HepG2 (cell line): ENCODE results near the gene TMEM239. TPM values are rescaled to one million over a fixed set of nuclear protein-coding genes. Genes with fewer than 3 reads are reported as not detected.

ENCODE experiments used
- ATAC-seq: fragments of 200-7000 bp; cut with Tn5 transposase; 3 replicates; pipeline ENCODE4 v1.9.1; 2020; ENCODE audit warnings: mild to moderate bottlenecking, moderate library complexity
- BruUV-seq: library from RNA; stranded (reverse); fragments of 400-500 nt; replicated peaks from 2 replicates; lab custom pipeline; 2021; lab: Mats Ljungman, UMichigan
- CTCF ChIA-PET: fragments of 300-600 bp; formaldehyde crosslinking; extraction: SDS; loops from one replicate; lab custom pipeline; 2021; ENCODE audit warnings: low total read pairs, inconsistent platforms, low intra/inter-chr PET ratio; lab: Yijun Ruan, JAX
- POLR2A ChIA-PET: fragments of 350-600 bp; sonication (Branson Sonifier 250); formaldehyde crosslinking; loops from one replicate; lab custom pipeline; 2020; ENCODE audit warnings: antibody characterized with exemption, inconsistent platforms; lab: Yijun Ruan, JAX
- DNase-seq: peaks from one replicate; pipeline ENCODE4 v3.0.0-alpha.2; 2015; ENCODE audit warnings: low spot score
- FAIRE-seq: peaks from 3 replicates; lab custom pipeline; 2011; peaks lifted over from hg19 to GRCh38; lab: Jason Lieb, UNC
- H2AFZ ChIP-seq: one replicate; pipeline ENCODE4 v1.6.1; 2011; ENCODE audit warnings: low read length, inconsistent platforms
- H3K27ac ChIP-seq: fragments of 300-600 bp; 3 replicates; pipeline ENCODE4 v1.8.0; 2011; ENCODE audit warnings: mixed run types, mild to moderate bottlenecking, mixed read lengths, low read length, inconsistent platforms; ENCODE audit not compliant: insufficient read depth; ENCODE audit errors: extremely low read length
- H3K27me3 ChIP-seq, 2 experiments: fragments of 200-600 bp in 1 of 2; 2 replicates in 1 of 2; 3 replicates in 1 of 2; pipeline versions ENCODE4 v1.6.0 to v1.8.0; 2011; ENCODE audit warnings: low read length in 2 of 2, mild to moderate bottlenecking in 2 of 2, moderate library complexity in 2 of 2, inconsistent platforms in 1 of 2; ENCODE audit not compliant: insufficient read depth in 2 of 2, control insufficient read depth in 1 of 2
- H3K36me3 ChIP-seq, 2 experiments: fragments of 200-600 bp in 1 of 2; replicated peaks in 1 of 2; 2 replicates in 1 of 2; 3 replicates in 1 of 2; pipeline versions ENCODE4 v1.5.1 to v1.8.0; 2011; ENCODE audit warnings: low read length in 2 of 2, inconsistent platforms in 1 of 2; ENCODE audit not compliant: insufficient read depth in 2 of 2, control insufficient read depth in 1 of 2
- H3K4me1 ChIP-seq: 2 replicates; pipeline ENCODE4 v1.5.1; 2012; ENCODE audit warnings: low read length, inconsistent platforms; ENCODE audit not compliant: insufficient read depth
- H3K4me2 ChIP-seq: 2 replicates; pipeline ENCODE4 v1.6.0; 2011; ENCODE audit warnings: low read depth, low read length, inconsistent platforms
- H3K4me3 ChIP-seq, 3 experiments: fragments of 200-600 bp in 1 of 3; sonication (generic), shearing (Covaris generic) in 1 of 3; replicated peaks in 1 of 3; 2 replicates each; pipeline ENCODE4 v1.5.1; 2011 to 2016; ENCODE audit warnings: low read length in 3 of 3, inconsistent platforms in 2 of 3, low read depth in 2 of 3, mild to moderate bottlenecking in 2 of 3, control low read depth in 1 of 3, mixed read lengths in 1 of 3; ENCODE audit not compliant: insufficient read depth in 1 of 3
- H3K79me2 ChIP-seq: one replicate; pipeline ENCODE4 v1.6.1; 2011; ENCODE audit warnings: low read length, inconsistent platforms; ENCODE audit not compliant: insufficient read depth
- H3K9ac ChIP-seq: 2 replicates; pipeline ENCODE4 v1.6.0; 2011; ENCODE audit warnings: mild to moderate bottlenecking, low read depth, low read length, inconsistent platforms; ENCODE audit not compliant: insufficient read depth
- H3K9me3 ChIP-seq: 2 replicates; pipeline ENCODE4 v1.5.1; 2012; ENCODE audit warnings: mild to moderate bottlenecking, low read length
- H4K20me1 ChIP-seq: 2 replicates; pipeline ENCODE4 v1.6.0; 2011; ENCODE audit warnings: inconsistent platforms, mild to moderate bottlenecking, low read length, moderate library complexity; ENCODE audit not compliant: insufficient read depth
- ARNT2 ChIP-seq: sonication (generic); formaldehyde crosslinking; IDR thresholded peaks from 2 replicates; pipeline ENCODE4 v1.8.0; 2022; ENCODE audit warnings: mild to moderate bottlenecking, low read depth, missing genetic modification reagents, moderate library complexity
- ATF7 ChIP-seq, 2 experiments: fragments of 450-650 bp in 1 of 2; sonication (generic) in 1 of 2; formaldehyde crosslinking in 1 of 2; IDR thresholded peaks; 2 replicates each; pipeline versions ENCODE4 v1.4.0 to v1.6.1; 2016 to 2020; ENCODE audit warnings: antibody characterized with exemption in 1 of 2, mild to moderate bottlenecking in 1 of 2, missing genetic modification reagents in 1 of 2
- CBFB ChIP-seq: sonication (generic); formaldehyde crosslinking; IDR thresholded peaks from 2 replicates; pipeline ENCODE4 v1.4.0; 2020; ENCODE audit warnings: missing genetic modification reagents
- DR1 ChIP-seq: sonication (generic); formaldehyde crosslinking; IDR thresholded peaks from 2 replicates; pipeline ENCODE4 v1.8.0; 2021; ENCODE audit warnings: mild to moderate bottlenecking, missing genetic modification reagents, inconsistent platforms
- FOXK1 ChIP-seq: sonication (generic); formaldehyde crosslinking; IDR thresholded peaks from 2 replicates; pipeline ENCODE4 v1.4.0; 2020; ENCODE audit warnings: low read depth, missing genetic modification reagents, borderline replicate concordance
- GTF2F1 ChIP-seq: fragments of 150-350 bp; IDR thresholded peaks from 2 replicates; pipeline ENCODE4 v1.6.1; 2014; ENCODE audit warnings: low read length
- HNRNPK ChIP-seq: fragments of 200-400 bp; formaldehyde crosslinking; IDR thresholded peaks from 2 replicates; pipeline ENCODE4 v1.6.1; 2018; ENCODE audit warnings: low read length, low read depth, moderate library complexity, mild to moderate bottlenecking; ENCODE audit not compliant: poor library complexity, severe bottlenecking
- HOXA5 ChIP-seq: sonication (generic); formaldehyde crosslinking; IDR thresholded peaks from 2 replicates; pipeline ENCODE4 v1.4.0; 2020; ENCODE audit warnings: missing genetic modification reagents
- PHF5A ChIP-seq: IDR thresholded peaks from one replicate; pipeline ENCODE4 v1.6.1; 2018; ENCODE audit warnings: low read depth, missing genetic modification reagents; ENCODE audit not compliant: unreplicated experiment
- POLR2G ChIP-seq: fragments of 200-400 bp; formaldehyde crosslinking; IDR thresholded peaks from 2 replicates; pipeline ENCODE4 v1.6.1; 2018; ENCODE audit warnings: mild to moderate bottlenecking, low read depth, low read length, moderate library complexity
- RARA ChIP-seq: IDR thresholded peaks from 2 replicates; pipeline ENCODE4 v1.6.1; 2016; ENCODE audit warnings: missing genetic modification reagents, missing compliant biosample characterization
- RBFOX2 ChIP-seq: fragments of 200-400 bp; formaldehyde crosslinking; IDR thresholded peaks from 2 replicates; pipeline ENCODE4 v1.6.1; 2017; ENCODE audit warnings: low read depth, mild to moderate bottlenecking, low read length
- RBM22 ChIP-seq: fragments of 200-400 bp; formaldehyde crosslinking; optimal IDR thresholded peaks from 2 replicates; pipeline ENCODE3; 2017; ENCODE audit warnings: mild to moderate bottlenecking, low read length, moderate library complexity
- REPIN1 ChIP-seq: sonication (generic); formaldehyde crosslinking; IDR thresholded peaks from 2 replicates; pipeline ENCODE4 v1.8.0; 2022; ENCODE audit warnings: missing genetic modification reagents, low read depth, mild to moderate bottlenecking, borderline replicate concordance
- SIN3B ChIP-seq: fragments of 150-350 bp; IDR thresholded peaks from 2 replicates; pipeline ENCODE4 v1.6.1; 2014; ENCODE audit warnings: low read length
- SP2 ChIP-seq: sonication (generic); formaldehyde crosslinking; IDR thresholded peaks from 2 replicates; pipeline ENCODE4 v1.5.1; 2020; ENCODE audit warnings: mild to moderate bottlenecking, missing genetic modification reagents
- TBL1XR1 ChIP-seq: fragments of 150-350 bp; IDR thresholded peaks from 2 replicates; pipeline ENCODE4 v1.6.1; 2014; ENCODE audit warnings: borderline replicate concordance, low read length; ENCODE audit not compliant: partially characterized antibody
- ZFY ChIP-seq: sonication (generic); formaldehyde crosslinking; IDR thresholded peaks from 2 replicates; pipeline ENCODE4 v1.4.0; 2020; ENCODE audit warnings: missing genetic modification reagents
- ZNF430 ChIP-seq: sonication (generic); formaldehyde crosslinking; IDR thresholded peaks from 2 replicates; pipeline ENCODE4 v1.9.0; 2021; ENCODE audit warnings: mild to moderate bottlenecking, missing genetic modification reagents
- ZNF468 ChIP-seq: sonication (generic); formaldehyde crosslinking; IDR thresholded peaks from 2 replicates; pipeline ENCODE4 v1.8.0; 2022; ENCODE audit warnings: mild to moderate bottlenecking, moderate library complexity, missing genetic modification reagents
- ZNF782 ChIP-seq: sonication (generic); formaldehyde crosslinking; IDR thresholded peaks from 2 replicates; pipeline ENCODE4 v1.4.0; 2020; ENCODE audit warnings: missing genetic modification reagents, mild to moderate bottlenecking, borderline replicate concordance
- ZNF790 ChIP-seq: sonication (generic); formaldehyde crosslinking; IDR thresholded peaks from 2 replicates; pipeline ENCODE4 v1.8.0; 2022; ENCODE audit warnings: missing genetic modification reagents, mild to moderate bottlenecking, borderline replicate concordance
- ZNF879 ChIP-seq: sonication (generic); formaldehyde crosslinking; IDR thresholded peaks from 2 replicates; pipeline ENCODE4 v1.8.1; 2023; ENCODE audit warnings: missing genetic modification reagents
- ZZZ3 ChIP-seq: sonication (generic); formaldehyde crosslinking; IDR thresholded peaks from 2 replicates; pipeline ENCODE4 v1.4.0; 2020; ENCODE audit warnings: missing genetic modification reagents, mild to moderate bottlenecking, borderline replicate concordance
- WGBS: methylation state at CpG from one replicate; pipeline ENCODE4 v1.1.6; 2017; ENCODE audit warnings: low lambda C conversion rate; 5-methylcytosine and 5-hydroxymethylcytosine counted together
- in situ Hi-C: cut with HindIII; loops from 2 replicates; pipeline ENCODE4 v1.10.0; 2017; ENCODE audit warnings: low pct_unique_long_range_greater_than_20kb; ENCODE audit not compliant: extremely low pct_ligation_motif_present
- intact Hi-C: fragments of 100-400 bp; cut with micrococcal nuclease; formaldehyde crosslinking; loops from one replicate; pipeline ENCODE4 v1.10.0; 2022; ENCODE audit not compliant: unreplicated experiment
- polyA plus RNA-seq, 8 experiments: library from polyadenylated mRNA; depleted of rRNA in 3 of 8; stranded (reverse) in 7 of 8; unstranded in 1 of 8; fragments of >200 nt; fragmentation: Illumina TruSeq in 4 of 8; extraction: Trizol in 4 of 8; gene quantifications; 2 replicates each; pipeline versions ENCODE4 v1.2.1 to v1.2.3, GENCODE V29; 2011 to 2016; ENCODE audit warnings: low read depth in 4 of 8, missing spikeins in 1 of 8, mixed read lengths in 1 of 8; ENCODE audit not compliant: insufficient read depth in 1 of 8
- total RNA-seq, 5 experiments: library from RNA; depleted of rRNA; stranded (reverse); fragments of >200 nt; fragmentation: Illumina TruSeq; extraction: Trizol; gene quantifications; 2 replicates each; pipeline ENCODE4 v1.2.3, GENCODE V29; 2016; ENCODE audit warnings: low read depth in 1 of 5
- TF ChIP-seq, protein P1 (sequence below): IDR thresholded peaks from 2 replicates; pipeline ENCODE4 v1.6.1; 2016; ENCODE audit warnings: mild to moderate bottlenecking, missing biosample characterization, missing genetic modification reagents
- TF ChIP-seq, protein P2 (sequence below): sonication (generic); formaldehyde crosslinking; conservative IDR thresholded peaks from 2 replicates; pipeline ENCODE4 v1.4.0; 2020; ENCODE audit warnings: missing genetic modification reagents

TMEM239 gene
- total and polyA plus RNA-seq, 2 of the 13 experiments (the other 11 are each of a cell fraction or from before 2014, with no cell fraction given) = not detected

DNA sequence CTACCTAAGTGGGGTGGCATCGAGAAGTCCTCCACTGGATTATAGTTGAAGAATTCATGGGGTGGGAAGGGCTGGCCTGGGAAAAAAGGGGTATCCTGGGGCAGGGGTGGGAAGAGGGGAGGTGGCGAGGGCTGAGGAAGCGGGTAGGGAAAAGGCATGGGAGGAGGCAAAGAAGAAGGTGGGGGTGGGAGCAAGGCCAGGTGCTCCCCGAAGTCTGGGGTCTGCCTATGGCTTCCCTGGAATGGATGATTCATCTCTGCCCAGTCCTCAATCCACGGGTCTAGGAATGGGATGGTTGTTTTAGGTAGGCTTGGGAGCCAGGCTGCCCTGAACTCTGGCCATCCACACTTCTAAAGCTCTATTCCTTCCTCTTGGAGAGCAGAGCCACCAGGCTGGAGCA is 19.9 kb downstream of the TMEM239 start:
- Histone ChIP-seq H3K27ac (no peak overlapping the region), H2AFZ (no peak overlapping the region), H3K79me2 (peaks cover 8% of the 10 kb centered on the region), H3K9ac (no peak overlapping the region), H3K27me3 (no peaks in the 10 kb centered on the region; a peak in 1 of 5 replicates), H3K36me3 (peaks cover 4 to 11% of the 10 kb centered on the region in 2 experiments; a peak in 3 of 5 replicates), H3K9me3 (no peaks in the 10 kb centered on the region), H4K20me1 (no peaks in the 10 kb centered on the region), H3K4me3 (no peak overlapping the region), H3K4me2 (no peak overlapping the region), H3K4me1 (peaks cover 31% of the 10 kb centered on the region)
- no peak for DNase-seq
- no peak for TF ChIP-seq ZNF468
- TF ChIP-seq ATF7 (IDR thresholded peaks at IDR 0.05) = no peak
- no peak for TF ChIP-seq ATF7 (CRISPR knock-in tag; IDR thresholded peaks at IDR 0.05)
- TF ChIP-seq TBL1XR1 = no peak
- no peak for TF ChIP-seq SIN3B
- TF ChIP-seq ZNF790 (CRISPR knock-in tag) = no peak
- TF ChIP-seq RBFOX2 = peak; percentile 43; the same call in 1 of the 2 replicates
- no peak for TF ChIP-seq ZNF782
- TF ChIP-seq PHF5A (CRISPR knock-in tag) = no peak
- TF ChIP-seq ZZZ3 (CRISPR knock-in tag) = no peak
- TF ChIP-seq, protein P1, sequence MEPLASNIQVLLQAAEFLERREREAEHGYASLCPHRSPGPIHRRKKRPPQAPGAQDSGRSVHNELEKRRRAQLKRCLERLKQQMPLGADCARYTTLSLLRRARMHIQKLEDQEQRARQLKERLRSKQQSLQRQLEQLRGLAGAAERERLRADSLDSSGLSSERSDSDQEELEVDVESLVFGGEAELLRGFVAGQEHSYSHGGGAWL (CRISPR knock-in tag) = no peak
- no peak for TF ChIP-seq REPIN1 (CRISPR knock-in tag)
- TF ChIP-seq ARNT2 (CRISPR knock-in tag) = no peak
- no peak for TF ChIP-seq RBM22
- no peak for TF ChIP-seq ZNF430
- TF ChIP-seq ZNF879 (CRISPR knock-in tag) = no peak
- TF ChIP-seq, protein P2, sequence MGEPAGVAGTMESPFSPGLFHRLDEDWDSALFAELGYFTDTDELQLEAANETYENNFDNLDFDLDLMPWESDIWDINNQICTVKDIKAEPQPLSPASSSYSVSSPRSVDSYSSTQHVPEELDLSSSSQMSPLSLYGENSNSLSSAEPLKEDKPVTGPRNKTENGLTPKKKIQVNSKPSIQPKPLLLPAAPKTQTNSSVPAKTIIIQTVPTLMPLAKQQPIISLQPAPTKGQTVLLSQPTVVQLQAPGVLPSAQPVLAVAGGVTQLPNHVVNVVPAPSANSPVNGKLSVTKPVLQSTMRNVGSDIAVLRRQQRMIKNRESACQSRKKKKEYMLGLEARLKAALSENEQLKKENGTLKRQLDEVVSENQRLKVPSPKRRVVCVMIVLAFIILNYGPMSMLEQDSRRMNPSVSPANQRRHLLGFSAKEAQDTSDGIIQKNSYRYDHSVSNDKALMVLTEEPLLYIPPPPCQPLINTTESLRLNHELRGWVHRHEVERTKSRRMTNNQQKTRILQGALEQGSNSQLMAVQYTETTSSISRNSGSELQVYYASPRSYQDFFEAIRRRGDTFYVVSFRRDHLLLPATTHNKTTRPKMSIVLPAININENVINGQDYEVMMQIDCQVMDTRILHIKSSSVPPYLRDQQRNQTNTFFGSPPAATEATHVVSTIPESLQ (CRISPR knock-in tag) = no peak
- TF ChIP-seq CBFB (CRISPR knock-in tag) = no peak
- 0 out of 2 replicates have a peak, but pooled peaks have one; percentile 5 for TF ChIP-seq POLR2G
- no peak for TF ChIP-seq FOXK1 (CRISPR knock-in tag)
- TF ChIP-seq HNRNPK = peak; percentile 79
- no peak for TF ChIP-seq DR1 (CRISPR knock-in tag)
- TF ChIP-seq HOXA5 (CRISPR knock-in tag) = no peak
- TF ChIP-seq SP2 (CRISPR knock-in tag) = no peak
- TF ChIP-seq GTF2F1 = no peak
- TF ChIP-seq RARA (CRISPR knock-in tag) = no peak
- TF ChIP-seq ZFY (CRISPR knock-in tag) = no peak
- no peak for FAIRE-seq
- ChIA-PET POLR2A (interaction anchor here (1.0 kb wide), 2 partner anchors 39 to 184 kb away, joined by 3 read pairs; partner anchors contain the start of gene NOP56), CTCF (no interaction called here)
- in situ Hi-C loops = no loop called here
- intact Hi-C loops = no loop called here
- BruUV-seq = no TSS peak
- no peak for ATAC-seq
- WGBS = 79% methylated on average over 5 of the region's 5 CpGs
